DMS 273 treated with DMSO at 0.1 percent for 48 hours (cell line): ENCODE measurements around the gene ZCCHC24.

ENCODE experiments used
- DNase-seq: peaks from one replicate; lab custom pipeline; 2025; lab: John Stamatoyannopoulos, UW

ZCCHC24 gene

DNA sequence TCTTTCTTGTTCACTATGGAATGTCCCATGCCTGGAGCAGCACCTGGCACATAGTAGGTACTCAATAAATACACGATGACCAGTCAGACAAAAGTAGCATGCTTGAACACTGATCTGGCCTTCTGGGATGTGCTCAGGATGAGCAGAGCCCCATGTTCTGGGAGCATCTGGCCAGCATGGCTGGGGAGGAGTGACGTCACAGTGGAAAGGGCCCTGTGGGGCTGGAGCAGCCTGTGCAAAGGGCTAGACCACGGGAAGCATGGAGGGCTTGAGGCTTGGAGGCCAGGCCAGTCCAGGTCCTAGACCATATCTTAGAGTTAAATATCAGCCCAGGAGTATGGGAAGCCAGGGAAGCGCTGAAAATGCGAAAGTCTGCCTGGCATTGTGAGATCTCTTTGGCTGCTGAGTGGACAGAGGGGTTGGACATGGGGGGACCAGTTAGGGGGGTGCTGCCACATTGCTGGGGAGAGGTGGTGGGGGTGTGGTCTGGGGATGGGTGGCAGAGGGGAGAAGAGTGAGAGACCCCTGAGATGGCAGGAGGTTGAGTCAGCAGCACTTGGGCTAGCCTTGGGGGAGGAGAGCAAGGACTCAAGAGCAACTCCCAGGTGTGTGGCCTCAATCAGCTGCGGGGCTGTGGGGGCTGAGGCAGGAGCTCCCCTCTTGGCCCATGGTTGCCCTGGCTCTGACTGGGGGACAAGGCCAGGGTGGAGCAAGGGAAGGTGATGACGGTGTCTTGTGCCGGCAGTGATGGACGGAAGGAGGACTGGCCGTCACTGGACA, 34.9 kb downstream of the ZCCHC24 start:
- no peak for DNase-seq

GRCh38 chr10:79409726-79410085, 35.7 kb downstream of the ZCCHC24 start:
- no peak for DNase-seq

GRCh38 chr10:79409038-79409725, 36.2 kb downstream of the ZCCHC24 start:
- no peak for DNase-seq

- DNase-seq, result no peak
Measured at GRCh38 chr10:79407811-79408795, 37.3 kb downstream of the ZCCHC24 start.

GRCh38 chr10:79407423-79407796, 38.0 kb downstream of the ZCCHC24 start:
- no peak for DNase-seq

DNA sequence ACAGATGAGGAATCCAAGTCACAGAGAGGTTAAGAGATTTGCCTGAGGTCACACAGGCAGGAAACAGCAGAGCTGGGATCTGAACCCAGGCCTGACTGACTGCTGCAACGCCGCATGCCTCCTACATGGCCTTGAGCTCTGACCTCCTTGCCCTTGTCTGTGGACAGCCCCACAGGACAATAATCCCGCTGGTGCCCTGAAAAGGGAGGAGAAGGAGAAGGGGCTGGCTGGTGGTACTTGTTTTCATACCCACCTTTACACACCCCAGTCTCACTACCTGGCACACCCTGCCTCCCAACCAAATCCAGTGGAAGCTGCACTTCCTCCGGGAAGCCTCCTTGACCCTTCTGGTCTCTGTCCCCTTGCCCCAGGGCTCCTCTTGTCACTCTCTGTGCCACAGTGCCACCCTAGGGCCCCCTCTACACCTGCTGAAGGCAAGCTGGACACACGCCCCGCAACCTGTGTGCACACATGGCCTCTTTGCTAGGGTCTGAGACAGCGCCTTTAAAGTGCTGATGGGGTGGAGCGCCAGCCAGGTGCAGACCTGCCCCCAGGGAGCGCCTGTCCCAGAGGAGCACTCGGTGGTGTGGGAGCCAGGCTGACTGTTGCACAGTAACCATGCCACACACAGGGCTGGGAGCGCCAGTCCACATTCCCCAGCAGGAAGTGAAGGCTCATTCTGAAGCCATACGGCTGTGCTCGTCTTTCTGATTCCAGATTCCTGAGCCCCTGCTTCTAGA, 38.6 kb downstream of the ZCCHC24 start:
- DNase-seq, result no peak

GRCh38 chr10:79405995-79406515, 39.4 kb downstream of the ZCCHC24 start:
- DNase-seq, result no peak

GRCh38 chr10:79405221-79405994, 40.0 kb downstream of the ZCCHC24 start:
- no peak for DNase-seq

- no peak for DNase-seq
Measured at GRCh38 chr10:79404690-79405131, 40.7 kb downstream of the ZCCHC24 start.

DNA sequence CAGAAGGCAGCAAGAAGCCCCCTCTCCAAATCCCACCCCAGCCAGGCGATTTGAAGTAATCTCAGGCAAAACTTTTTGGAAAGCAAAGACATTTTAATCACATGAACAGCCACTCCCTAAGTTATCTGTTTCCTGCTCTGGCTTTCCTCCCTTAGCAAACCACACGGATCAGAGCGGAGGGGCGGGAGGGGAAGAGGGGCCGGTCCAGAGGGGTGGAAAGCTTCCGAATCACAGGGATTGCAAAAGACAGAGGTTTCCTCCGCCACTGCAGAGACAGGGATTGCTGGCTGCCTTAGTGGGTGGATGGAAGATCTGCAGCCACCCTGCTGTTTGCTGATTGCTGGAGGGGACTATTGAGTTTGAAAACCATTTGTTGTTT, 41.2 kb downstream of the ZCCHC24 start:
- no peak for DNase-seq

GRCh38 chr10:79403441-79404230, 41.8 kb downstream of the ZCCHC24 start:
- no peak for DNase-seq

GRCh38 chr10:79402951-79403350, 42.5 kb downstream of the ZCCHC24 start:
- no peak for DNase-seq

- no peak for DNase-seq
Measured at GRCh38 chr10:79402625-79402946, 42.8 kb downstream of the ZCCHC24 start.

DNA sequence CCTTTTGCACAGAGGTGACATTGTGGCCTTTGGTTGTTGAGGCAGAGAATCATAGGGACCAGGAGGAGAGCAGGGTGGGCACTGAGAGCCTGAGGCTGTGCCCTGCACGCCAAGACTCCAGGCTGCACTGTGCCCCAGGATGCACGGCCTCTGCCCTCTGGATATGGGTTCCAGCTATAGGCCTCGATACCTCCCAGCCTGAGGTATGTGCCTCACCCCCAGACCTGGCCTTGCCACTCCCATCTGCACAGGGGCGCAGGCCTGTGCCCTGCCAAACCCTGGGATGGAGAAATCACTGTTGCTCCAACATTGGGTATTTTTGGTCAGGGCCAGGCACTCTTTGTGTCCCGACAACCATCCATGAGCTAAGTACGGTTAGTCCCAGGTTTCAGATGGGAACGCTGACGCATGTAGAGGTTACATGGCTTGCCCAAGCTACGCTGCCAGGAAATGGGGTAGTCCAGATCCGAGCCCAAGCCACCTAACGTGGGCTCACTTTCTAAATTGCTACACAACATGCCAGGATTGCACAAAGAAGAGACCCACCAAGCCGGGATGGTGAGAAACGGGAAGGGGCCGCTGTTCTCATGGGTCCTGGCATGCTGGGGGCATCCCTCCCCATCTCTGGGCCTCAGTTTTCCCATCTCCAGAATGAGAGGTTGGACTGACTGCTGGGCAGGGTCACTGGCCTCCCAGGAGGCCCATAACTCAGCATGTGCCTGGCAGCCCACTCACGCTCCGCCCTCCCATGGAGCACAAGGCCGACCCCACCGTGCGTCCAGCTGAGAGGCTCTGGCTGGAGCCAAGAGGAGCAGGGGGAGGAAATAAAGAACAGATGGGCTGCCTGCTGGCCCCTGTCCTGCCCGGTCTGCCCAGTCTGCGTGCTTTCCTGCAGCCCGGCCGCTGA, 44.2 kb downstream of the ZCCHC24 start:
- no peak for DNase-seq

- peak; percentile 23 for DNase-seq
Measured at GRCh38 chr10:79400146-79401004, 45.0 kb downstream of the ZCCHC24 start.

DNA sequence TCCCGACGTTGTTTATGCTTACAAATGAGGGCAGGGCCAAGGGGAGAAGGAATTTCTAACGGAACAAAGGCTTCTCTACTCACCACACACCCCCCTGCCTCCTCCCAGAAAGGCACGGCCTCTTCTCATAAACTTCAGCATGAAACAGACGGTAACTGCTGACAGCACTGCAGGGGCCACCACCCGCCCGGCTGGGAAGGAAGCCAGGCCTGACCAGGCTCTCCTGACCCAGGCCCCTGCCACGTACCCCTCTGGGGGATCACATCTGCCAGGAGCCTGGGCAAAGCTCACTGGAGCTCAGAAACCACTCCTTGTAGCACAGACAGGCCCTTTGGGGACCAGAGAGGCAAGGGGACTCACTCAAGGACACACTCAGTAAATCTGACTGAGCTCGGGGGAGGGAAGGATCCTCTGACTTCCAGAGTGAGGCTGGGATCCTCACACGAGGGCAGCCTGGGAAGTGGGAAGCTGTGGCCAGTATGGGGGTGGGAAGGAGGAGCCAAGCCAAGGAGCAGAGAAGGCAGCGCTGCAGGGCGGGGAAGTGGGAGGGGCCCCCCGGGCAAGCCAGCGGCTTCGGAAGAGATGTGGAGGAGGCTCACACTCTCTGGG, 46.1 kb downstream of the ZCCHC24 start:
- DNase-seq, result peak; percentile 48

GRCh38 chr10:79398642-79399041, 46.8 kb downstream of the ZCCHC24 start:
- DNase-seq, result no peak
